BJ (cell line): ENCODE results near the gene BICC1. TPM values are rescaled to one million over a fixed set of nuclear protein-coding genes. Genes with fewer than 3 reads are reported as not detected.

Experiments
- CTCF ChIA-PET: fragments of 350-600 bp; formaldehyde crosslinking; extraction: SDS; loops from one replicate; lab custom pipeline; 2021; ENCODE audit warnings: antibody characterized with exemption, inconsistent platforms; lab: Yijun Ruan, JAX
- POLR2A ChIA-PET: fragments of 300-600 bp; sonication (Branson Sonifier 250); formaldehyde crosslinking; extraction: SDS; loops from one replicate; lab custom pipeline; 2021; ENCODE audit warnings: antibody characterized with exemption; lab: Charles Lee
- DNase-seq: peaks from one replicate; pipeline ENCODE4 v3.0.0-alpha.2; 2011; ENCODE audit warnings: low read depth
- H3K27me3 ChIP-seq: 2 replicates; pipeline ENCODE4 v1.6.0; 2011; ENCODE audit warnings: low read length; ENCODE audit not compliant: control insufficient read depth, insufficient read depth
- H3K36me3 ChIP-seq: 2 replicates; pipeline ENCODE4 v1.5.1; 2011; ENCODE audit warnings: low read length; ENCODE audit not compliant: control insufficient read depth, insufficient read depth
- H3K4me3 ChIP-seq: 2 replicates; pipeline ENCODE4 v1.5.1; 2011; ENCODE audit warnings: low read depth, mild to moderate bottlenecking, control low read depth, low read length
- polyA plus RNA-seq: library from polyadenylated mRNA; depleted of rRNA; stranded (reverse); fragments of >200 nt; gene quantifications from 2 replicates; pipeline ENCODE4 v1.2.3, GENCODE V29; 2011
- TF ChIP-seq, protein P1 (sequence below): IDR thresholded peaks from 2 replicates; pipeline ENCODE4 v1.5.1; 2011; ENCODE audit warnings: low read depth, mild to moderate bottlenecking, control low read depth, inconsistent platforms, low read length, moderate library complexity; ENCODE audit not compliant: insufficient read depth

The BICC1 gene
- polyA plus RNA-seq, 1 experiment, result 27.0 TPM

DNA sequence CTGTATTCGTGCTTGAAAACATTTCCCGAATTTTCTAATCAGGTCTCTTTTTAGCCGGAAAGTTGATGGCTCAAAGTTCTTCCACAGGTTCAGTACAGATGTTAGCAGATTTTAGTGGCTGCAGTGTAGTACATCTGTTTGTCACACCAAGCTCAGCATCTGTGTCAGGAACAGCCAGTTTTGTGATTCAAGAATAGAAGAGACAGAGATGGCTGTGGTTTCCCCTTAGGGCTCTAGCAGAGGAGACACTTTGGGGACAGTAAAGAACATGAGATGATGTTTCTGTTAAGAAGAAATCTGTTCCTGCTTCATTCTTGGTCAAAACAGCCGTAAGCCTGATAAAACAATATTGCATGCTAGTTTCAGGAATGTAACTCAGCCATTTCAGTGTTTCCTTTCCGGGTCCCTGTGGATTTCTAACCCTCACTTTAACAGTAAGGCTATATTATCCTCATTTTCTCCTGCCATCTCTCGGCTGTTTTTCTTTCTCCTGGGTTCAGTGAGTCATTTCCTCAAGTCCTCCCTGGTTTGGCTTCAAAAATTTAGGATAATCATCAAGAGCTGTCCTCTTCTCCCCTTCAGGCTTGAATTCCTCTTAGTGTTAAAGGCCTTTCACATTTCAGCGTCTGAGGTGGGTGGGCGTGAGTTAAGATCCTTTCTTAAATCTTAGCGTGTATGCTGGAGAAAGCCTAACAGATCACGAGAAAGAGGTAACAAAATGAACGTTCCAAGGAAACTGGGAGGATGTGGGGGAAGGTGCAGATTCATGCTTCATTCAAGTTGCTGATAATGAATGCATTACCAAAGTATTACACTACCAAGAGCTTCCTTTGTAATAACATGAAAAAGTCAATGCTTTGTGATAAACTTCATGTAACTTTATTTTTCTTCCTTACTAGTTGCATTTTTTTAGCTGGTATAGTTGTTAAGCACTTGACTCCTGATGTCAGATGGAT, 37.1 kb upstream of the BICC1 start:
- no peaks in the 10 kb centered on the region for H3K36me3 ChIP-seq
- no peaks in the 10 kb centered on the region for H3K27me3 ChIP-seq
- TF ChIP-seq, protein P1, sequence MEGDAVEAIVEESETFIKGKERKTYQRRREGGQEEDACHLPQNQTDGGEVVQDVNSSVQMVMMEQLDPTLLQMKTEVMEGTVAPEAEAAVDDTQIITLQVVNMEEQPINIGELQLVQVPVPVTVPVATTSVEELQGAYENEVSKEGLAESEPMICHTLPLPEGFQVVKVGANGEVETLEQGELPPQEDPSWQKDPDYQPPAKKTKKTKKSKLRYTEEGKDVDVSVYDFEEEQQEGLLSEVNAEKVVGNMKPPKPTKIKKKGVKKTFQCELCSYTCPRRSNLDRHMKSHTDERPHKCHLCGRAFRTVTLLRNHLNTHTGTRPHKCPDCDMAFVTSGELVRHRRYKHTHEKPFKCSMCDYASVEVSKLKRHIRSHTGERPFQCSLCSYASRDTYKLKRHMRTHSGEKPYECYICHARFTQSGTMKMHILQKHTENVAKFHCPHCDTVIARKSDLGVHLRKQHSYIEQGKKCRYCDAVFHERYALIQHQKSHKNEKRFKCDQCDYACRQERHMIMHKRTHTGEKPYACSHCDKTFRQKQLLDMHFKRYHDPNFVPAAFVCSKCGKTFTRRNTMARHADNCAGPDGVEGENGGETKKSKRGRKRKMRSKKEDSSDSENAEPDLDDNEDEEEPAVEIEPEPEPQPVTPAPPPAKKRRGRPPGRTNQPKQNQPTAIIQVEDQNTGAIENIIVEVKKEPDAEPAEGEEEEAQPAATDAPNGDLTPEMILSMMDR, result no peak
- peak overlapping the region; percentile 17 for H3K4me3 ChIP-seq
- peak; percentile 47 for DNase-seq
- ChIA-PET CTCF (interaction anchor here (1.3 kb wide), 1 partner anchor 11 kb away, joined by 3 read pairs; no protein-coding TSS in a partner anchor), POLR2A (interaction anchor here (0.7 kb wide), 1 partner anchor 301 kb away, joined by 3 read pairs; no protein-coding TSS in a partner anchor)

DNA sequence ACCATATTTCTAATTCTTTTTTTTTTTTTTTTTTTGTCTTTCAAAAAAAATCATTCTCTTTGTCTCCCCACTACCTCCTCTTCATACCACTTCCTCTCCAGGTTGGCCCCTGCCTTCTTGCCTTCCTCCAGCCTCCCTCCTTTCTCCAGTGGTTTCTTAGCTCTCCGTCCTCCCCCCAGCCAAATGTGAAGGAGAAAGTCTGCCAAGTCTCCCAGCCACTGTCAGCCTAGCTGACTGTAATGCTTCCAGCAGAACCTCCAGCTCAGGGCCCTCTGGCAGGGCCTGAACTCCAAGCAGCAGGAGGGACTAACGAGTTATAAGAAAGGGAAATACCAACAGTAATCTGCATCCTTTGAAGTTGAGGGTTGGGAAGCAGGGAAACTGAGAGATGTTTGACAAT, 35.5 kb upstream of the BICC1 start:
- no peak overlapping the region for H3K4me3 ChIP-seq
- TF ChIP-seq, protein P1, result no peak
- POLR2A ChIA-PET, result no interaction called here
- H3K36me3 ChIP-seq, result no peaks in the 10 kb centered on the region
- DNase-seq, result no peak
- H3K27me3 ChIP-seq, result no peaks in the 10 kb centered on the region
- CTCF ChIA-PET, result interaction anchor here (0.8 to 1.0 kb wide), 2 partner anchors 14 to 32 kb away, joined by 3 to 4 read pairs; no protein-coding TSS in a partner anchor

DNA sequence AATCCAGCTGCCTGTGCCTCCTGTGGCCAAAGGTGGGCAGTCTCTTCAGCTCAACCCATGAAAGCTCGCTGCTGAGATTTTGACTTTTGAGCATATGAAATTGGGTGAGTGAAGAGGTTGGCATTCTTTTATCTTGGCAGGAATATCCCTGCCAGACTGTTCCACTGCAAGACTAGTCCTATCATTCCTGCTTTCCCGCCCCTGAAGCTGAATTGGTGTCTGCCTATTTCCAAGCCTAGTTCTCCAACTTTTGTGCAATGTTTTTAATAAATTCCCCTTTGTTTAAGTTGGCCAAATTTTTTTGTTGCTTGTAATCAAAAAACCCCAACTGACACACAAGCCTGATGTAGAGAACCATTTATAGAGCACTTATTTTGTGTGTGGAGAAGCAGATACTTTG, 34.8 kb upstream of the BICC1 start:
- no peaks in the 10 kb centered on the region for H3K36me3 ChIP-seq
- H3K27me3 ChIP-seq, result no peaks in the 10 kb centered on the region
- no peak overlapping the region for H3K4me3 ChIP-seq
- TF ChIP-seq, protein P1, result no peak
- DNase-seq, result no peak
- CTCF ChIA-PET, result no interaction called here
- POLR2A ChIA-PET, result no interaction called here

DNA sequence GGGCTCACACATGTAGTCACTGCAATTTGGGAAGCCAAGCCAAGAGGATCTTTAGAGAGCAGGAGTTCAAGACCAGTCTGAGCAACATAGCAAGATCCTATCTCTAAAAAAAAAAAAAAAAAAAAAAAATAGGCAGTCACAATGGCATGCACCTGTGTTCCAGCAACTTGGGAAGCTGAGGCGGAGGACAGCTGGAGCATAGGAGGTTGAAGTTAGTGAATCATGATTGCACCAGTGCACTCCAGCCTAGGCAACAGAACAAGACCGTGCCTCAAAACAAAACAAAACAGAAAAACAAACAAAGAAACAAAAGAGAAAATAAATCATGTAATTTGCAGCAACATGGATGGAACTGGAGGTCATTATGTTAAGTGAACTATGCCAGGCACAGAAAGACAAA, 33.6 kb upstream of the BICC1 start:
- TF ChIP-seq, protein P1, result no peak
- no peak for DNase-seq
- ChIA-PET CTCF (interaction anchor here (0.7 to 1.6 kb wide), 2 partner anchors 28 to 29 kb away, joined by 3 to 6 read pairs; no protein-coding TSS in a partner anchor), POLR2A (no interaction called here)
- Histone ChIP-seq H3K4me3 (no peak overlapping the region), H3K36me3 (no peaks in the 10 kb centered on the region), H3K27me3 (no peaks in the 10 kb centered on the region)

DNA sequence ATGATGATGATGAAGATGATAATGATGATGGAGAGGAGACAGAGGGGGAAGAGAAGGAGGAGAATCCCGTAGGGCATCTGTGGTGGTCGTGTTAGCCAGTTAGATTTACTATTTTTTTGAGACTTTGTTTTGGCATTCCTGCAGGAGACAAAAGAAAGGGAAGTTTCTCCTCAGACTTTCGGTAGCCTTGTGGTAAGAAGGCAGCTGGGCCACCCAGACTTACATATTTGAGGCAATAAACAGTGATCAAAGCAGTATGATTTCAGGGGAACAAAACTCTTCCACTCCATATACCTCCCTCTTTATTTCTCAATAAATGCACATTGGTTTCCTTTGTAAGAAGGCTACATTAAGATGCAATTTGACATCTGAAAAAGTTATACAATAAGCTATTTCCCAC, 32.4 kb upstream of the BICC1 start:
- ChIA-PET CTCF (interaction anchor here (0.8 kb wide), 1 partner anchor 23 kb away, joined by 3 read pairs; no protein-coding TSS in a partner anchor), POLR2A (interaction anchor here (0.6 kb wide), 1 partner anchor 135 kb away, joined by 3 read pairs; no protein-coding TSS in a partner anchor)
- TF ChIP-seq, protein P1, result no peak
- H3K27me3 ChIP-seq, result no peaks in the 10 kb centered on the region
- no peak overlapping the region for H3K4me3 ChIP-seq
- DNase-seq, result no peak
- no peaks in the 10 kb centered on the region for H3K36me3 ChIP-seq
